Kidney glomerular epithelial cell (primary cell): ENCODE results near the gene TAS1R3.

Experiments used
- DNase-seq: peaks from one replicate; lab custom pipeline; 2025; lab: John Stamatoyannopoulos, UW

Gene TAS1R3

GRCh38 chr1:1295154-1295923 lies 35.7 kb upstream of the TAS1R3 start:
- DNase-seq = no peak

DNA sequence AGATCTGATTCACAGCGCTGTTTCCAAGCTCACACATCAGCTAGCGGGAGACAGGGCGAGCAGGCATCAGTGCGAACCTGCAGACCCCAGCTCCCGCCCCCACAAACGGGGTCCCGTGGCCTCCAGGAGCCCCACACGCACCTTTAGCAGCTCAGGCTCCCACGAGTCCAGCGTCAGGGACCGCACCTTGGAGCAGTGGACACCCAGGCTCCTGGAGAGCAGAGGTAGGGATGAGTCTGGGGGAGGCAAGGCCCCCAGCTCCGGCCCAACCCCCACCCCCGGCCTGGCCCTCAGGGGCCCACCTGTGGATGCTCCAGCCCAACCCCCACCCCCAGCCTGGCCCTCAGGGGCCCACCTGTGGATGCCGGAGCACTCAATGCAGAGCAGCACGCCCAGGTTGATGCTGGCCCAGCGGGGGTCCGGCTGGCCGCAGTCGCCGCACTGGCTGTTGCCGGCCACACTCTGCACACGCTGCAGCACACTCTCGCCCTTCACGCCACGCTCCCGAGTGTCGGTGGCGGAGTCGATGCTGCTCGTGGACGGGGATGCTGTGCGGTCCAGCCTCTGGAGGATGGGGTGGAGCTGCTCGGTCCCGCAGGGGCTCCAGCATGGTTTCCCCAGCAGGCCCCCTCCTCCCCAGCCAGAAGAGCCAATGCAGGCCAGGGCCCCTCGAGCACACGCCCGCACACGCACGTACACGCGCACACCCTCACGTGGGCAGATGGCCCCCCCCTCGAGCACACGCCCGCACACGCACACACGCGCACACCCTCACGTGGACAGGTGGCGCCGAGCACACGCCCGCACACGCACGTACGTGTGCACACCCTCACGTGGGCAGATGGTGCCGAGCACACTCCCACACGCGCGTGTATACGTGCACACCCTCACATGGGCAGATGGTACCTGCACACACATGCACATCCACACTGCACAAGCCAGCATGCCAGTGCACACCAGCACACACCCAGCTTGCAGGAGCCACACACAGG lies 34.7 kb upstream of the TAS1R3 start:
- DNase-seq = no peak

DNA sequence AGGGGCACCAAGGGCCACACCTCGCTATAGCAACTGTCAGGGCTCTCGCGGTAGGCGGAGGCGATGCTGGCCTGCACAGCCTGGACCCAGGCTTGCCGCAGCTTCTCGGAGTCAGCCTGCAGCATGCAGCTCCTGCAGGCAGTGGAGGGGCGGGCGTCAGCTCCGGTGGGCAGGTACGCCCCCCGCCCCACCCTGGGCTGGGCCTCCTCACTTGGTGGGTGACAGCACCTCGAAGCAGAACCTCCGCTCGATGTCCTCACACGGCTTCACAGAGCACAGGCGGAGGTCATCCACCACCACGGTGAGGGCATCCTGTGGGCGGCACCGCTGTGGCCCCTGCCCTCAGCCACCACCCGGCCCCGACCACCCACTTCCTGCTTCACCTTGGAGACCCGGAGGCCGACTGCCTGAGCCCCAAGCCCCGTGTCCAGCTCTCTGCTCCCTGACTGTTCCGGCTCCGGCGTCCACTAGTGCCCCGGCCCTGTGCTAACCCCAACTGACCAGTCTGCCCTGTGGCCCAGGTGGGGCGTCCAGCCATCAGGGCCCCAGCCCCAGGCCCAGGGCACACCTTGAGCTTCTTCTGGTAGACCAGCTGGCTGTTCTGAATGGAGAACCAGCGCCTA lies 33.2 kb upstream of the TAS1R3 start:
- no peak for DNase-seq

DNA sequence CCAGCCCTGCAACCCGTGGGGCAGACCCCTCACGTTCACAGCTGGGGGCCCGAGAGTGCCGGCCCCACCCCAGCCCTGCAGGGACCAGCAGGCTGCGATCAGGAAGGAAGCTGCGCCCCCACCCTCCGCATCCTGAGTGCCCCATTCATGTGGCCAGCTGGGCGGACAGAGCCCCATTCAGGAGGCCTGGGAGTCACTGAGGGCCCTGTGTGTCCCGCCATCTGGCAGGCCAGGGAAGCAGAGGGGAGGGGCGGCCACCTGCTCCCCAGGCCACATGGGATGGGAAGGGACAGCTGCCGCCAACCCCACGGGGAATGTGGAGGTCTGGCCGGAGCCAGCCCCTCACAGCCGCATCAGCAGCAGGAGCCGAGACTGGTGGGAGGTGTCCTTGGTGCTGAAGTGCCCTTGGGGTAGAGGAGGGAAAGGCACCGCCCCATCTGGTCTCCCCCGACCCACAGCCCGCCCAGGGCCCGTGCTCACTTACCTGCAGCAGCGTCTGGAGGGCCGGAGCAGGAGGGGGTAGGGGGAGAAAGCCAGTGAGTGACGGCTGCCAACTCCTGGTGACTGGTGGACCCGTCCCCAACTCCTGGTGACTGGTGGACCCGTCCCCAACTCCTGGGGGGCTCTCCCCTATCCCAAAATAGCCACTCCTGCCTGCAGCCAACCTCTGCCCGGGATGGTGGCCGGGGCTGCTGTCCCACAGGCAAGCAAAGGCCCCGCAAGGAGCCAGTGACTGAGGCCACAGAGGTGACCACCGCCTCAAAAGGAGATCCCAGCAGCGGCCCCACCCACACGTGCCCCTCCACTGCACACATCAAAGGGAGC lies 32.0 kb upstream of the TAS1R3 start:
- no peak for DNase-seq

- no peak for DNase-seq
These were observed 31.3 kb upstream of the TAS1R3 start for GRCh38 chr1:1299686-1300351.

DNA sequence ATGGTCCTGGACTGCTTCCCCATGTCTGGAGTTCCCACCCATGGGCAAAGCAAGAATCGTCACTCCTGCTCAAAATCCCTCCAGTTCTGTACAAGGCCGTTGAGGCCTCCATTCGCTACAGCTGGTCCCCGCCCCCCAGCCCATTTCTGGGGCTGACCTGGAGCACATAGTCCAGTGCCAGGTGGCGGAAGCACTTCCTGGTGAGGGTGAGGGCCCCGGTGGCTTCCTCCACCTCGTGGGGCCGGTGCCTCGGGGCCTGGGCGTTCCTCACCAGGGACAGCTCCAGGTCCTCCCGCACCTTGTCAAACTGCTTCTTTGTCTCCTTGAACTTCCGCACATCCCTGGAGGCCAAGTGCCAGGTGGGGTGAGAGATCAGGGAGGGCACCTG lies 30.7 kb upstream of the TAS1R3 start:
- DNase-seq = no peak

- no peak for DNase-seq
These were observed 29.1 kb upstream of the TAS1R3 start for GRCh38 chr1:1302006-1302430.

- no peak for DNase-seq
These were observed 28.1 kb upstream of the TAS1R3 start for GRCh38 chr1:1302951-1303509.

DNA sequence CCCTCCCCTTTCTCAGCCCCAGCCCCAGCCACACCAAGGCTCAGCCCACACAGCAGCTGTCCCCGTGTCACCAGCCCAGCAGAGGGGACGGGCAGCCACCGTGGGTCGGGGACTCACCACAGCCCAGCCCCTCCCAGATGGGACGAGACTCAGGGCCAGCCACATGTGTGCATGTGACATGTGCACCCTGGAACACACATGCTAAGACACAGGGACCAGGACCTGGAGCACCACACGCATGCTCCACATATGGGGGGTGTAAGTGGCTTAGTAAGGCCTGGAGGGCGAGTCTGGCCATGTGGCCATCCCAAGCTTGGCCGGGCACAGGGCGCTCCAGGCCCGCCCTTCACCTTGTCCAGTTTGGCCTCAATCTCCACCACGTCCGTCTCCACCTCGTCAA lies 27.3 kb upstream of the TAS1R3 start:
- DNase-seq = no peak

DNA sequence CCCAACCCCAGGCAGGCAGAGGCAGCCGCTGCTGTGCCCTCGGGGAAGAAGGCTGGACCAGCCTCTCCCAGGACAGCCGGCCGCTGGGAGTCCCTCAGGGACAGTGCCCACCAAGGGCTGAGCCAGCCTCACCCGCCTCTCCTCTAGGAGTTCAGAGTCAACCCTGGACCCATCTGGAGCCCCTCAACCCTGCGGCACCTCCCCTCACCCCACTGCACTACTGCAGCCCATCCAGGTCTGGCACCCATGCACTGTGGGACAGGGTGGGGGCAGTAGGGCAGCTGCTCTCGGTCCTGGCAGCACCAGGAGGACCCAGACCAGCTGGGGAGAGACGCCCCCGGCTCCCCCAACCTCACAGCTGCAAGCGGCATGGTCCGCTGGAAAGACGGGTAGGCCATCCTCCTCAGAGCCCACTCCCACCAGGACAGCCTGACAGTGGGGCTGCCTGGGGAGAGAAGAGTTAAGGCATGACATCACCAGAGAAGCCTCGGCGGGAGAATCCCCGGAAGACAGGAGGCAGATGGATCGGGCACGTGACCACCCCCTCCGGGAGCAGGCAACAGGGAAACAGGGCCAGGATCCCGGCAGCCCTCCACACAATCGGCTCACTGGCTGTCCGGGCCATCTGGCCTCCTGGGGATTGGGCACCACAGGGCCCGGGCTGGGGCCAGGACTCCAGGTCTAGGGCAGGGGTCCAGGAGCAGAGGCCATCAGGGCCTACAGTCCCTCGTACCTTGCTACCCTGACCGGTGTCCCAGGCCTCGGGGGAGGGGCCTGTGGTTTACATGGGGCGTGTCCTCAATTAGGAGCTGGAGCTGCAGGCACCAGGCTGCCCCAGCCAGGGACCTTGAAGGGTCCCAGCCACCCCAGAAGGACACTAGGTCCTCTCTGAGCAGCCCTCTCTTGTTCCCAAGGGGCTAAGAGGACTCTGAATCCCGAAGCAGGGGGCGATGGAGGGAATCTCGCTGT lies 26.5 kb upstream of the TAS1R3 start:
- DNase-seq = peak; percentile 78

DNA sequence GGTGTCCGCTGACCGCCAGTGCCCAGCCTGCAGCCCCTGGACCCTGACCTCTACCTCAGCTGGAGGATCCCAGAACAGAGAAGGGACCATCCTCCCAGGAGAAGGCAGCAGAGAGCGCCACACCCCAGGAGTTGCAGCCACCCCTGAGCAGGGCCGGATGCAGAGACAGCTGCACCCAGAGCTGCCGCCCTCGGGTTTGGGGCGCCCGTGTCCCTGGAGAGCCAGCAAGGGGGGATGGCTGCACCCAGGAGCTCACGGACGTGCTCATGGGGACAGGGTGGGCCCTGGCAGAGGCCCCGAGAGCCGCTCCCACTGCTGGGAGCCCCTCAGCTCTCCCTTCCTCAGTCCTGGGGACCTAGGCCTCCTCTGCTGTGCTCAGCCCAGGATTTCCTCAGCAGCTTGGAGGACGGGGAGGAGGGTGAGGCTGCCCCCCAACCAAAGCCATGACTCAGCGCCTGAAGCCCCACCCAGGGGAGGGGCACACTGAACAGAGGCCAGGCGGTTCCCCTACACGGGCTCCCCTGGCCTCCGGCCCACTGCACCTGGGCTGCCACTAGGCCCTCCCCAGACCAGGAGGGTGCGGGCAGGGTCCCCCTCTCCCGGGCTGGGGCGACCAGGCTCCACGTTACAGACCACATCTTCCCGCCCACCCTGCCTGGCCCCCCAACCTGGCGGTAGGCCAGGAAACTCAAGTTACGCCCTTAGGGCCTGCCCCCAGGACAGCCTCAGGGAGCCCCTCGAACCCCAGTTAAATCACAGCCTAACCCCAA lies 25.6 kb upstream of the TAS1R3 start:
- DNase-seq = peak; percentile 15

GRCh38 chr1:1306070-1306660 lies 24.9 kb upstream of the TAS1R3 start:
- DNase-seq = no peak

DNA sequence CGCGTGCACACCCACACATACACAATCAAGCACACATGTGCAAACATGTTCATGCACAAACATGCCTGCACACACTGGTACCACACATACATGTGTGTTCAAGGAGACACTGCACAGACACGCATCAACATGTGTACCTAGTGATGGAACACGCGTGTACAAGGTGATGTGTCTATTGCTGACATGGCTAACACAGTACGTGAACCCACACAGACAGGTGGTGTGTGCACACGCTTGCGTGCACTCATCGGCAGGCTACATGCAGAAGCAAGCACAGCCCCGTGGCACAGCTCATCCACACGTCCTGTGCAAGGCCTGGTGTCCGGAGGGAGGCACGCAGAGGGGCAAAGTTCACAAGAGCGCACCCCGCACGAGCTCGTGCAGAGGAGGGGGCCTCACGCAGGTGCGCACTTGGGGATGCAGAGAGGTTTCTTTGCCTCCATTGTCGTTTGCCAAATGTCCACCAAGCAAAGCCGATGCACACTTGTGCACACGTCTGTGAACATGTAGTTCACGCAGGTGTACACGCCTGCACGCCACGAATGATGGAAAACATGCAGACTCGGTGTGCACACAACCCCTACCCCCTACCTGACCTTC lies 24.3 kb upstream of the TAS1R3 start:
- no peak for DNase-seq

- no peak for DNase-seq
These were observed 23.7 kb upstream of the TAS1R3 start for GRCh38 chr1:1307261-1307922.

DNA sequence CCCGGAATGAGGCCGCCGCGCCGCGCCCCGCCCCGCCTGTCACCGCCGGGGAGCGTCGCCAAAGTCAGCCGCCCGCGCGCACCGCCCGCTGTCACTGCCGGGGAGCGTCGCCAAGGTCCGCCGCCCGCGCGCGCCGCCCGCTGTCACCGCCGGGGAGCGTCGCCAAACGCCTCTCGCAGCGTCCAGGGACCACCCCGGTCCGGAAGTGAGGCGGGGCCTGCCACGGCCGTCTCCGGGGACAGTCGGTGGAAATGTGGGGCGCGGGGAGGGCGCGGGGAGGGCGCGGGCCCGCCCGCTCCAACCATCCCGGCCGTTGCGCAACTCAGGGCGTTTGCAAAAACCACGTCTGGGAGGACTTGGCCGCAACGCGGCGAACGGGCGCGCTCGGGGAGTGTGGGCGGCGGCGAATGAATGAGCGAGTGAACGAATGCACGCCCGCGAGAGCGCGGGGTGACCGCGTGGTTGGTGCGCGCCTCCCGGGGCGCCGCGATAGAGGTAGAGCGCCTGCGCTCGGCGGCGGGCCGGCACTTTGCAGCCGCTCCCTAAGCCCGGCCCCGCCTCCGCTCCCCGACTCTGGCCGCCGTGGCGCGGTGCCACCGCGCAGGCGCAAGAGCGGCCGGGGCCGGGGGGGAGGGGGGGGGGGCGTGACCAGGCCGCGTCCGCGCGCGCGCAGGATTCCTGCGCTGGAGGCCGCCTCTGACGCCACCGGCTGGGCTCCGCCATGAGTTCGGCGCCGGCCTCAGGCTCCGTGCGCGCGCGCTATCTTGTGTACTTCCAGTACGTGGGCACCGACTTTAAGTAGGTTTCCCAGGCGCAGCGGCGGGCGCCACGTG lies 22.9 kb upstream of the TAS1R3 start, which contains the start of the genes ACAP3 and PUSL1:
ACAP3 (minus strand) TSS at position 8 of the 833 bp plus-strand sequence. CDS start 115 bp downstream, outside the sequence.
PUSL1 (plus strand) TSS at position 675 of the 833 bp plus-strand sequence; CDS start at position 722, 47 bp downstream.
- peak; percentile 81 for DNase-seq

DNA sequence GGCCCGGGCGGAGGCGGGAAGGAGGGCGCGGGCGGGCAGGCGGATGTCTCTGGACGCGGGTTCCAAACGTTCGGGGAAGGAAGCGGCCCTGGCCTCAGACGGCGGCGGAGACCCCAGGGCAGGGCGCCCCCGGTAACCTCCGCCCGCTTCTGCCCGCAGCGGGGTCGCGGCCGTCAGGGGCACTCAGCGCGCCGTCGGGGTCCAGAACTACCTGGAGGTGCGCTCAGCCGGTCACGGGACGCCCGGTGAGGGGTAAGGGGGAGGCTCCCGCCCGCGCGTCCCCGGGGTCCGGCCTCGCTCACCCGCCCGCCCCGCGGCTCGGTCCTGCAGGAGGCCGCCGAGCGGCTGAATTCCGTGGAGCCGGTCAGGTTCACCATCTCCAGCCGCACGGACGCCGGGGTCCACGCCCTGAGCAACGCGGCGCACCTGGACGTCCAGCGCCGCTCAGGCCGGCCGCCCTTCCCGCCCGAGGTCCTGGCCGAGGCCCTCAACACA lies 22.3 kb upstream of the TAS1R3 start:
- DNase-seq = no peak
